HuH-7 (cell line): ENCODE measurements around the gene MYH9.
"Not testable (repeated sequence)": the region's sequence is repeated elsewhere in the genome, so short reads cannot be mapped to it uniquely, and the experiment has no call there.

ENCODE experiments used
- DNase-seq: peaks from one replicate; pipeline ENCODE4 v3.0.0; 2011; ENCODE audit warnings: low spot score

MYH9 gene

DNA sequence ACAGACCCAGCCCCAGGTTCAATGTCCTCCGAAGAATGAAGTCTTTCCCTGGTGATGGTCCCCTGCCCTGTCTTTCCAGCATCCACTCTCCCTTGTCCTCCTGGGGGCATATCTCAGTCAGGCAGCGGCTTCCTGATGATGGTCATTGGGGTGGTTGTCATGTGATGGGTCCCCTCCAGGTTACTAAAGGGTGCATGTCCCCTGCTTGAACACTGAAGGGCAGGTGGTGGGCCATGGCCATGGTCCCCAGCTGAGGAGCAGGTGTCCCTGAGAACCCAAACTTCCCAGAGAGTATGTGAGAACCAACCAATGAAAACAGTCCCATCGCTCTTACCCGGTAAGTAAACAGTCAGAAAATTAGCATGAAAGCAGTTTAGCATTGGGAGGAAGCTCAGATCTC, 120.7 kb downstream of the MYH9 start:
- DNase-seq, result no peak

GRCh38 chr22:36263886-36264664, 123.7 kb downstream of the MYH9 start:
- DNase-seq, result not testable (repeated sequence)

DNA sequence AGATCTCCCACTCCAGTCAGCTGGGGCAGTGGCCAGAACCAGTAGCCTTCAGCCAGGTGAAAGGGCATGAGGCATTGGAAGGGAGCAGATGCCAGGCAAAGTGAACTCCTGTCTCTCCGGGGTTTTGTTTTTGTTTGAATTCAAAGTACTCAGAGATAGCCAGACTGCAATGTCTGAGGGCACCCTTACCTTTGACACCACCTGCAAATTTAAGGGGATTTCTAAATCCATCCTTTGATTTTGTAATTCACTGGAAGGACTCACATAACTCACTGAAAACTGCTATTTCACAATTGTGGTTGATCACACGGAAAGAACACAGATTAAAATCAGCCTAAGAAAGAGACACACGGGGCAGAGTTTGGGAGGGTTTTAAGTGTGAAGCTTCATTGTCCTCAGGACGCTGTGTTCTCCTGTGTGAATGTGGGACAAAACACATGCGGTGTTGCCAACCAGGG, 124.5 kb downstream of the MYH9 start:
- DNase-seq, result not testable (repeated sequence)

- DNase-seq, result not testable (repeated sequence)
Observed at GRCh38 chr22:36262307-36262706, 125.5 kb downstream of the MYH9 start.

DNA sequence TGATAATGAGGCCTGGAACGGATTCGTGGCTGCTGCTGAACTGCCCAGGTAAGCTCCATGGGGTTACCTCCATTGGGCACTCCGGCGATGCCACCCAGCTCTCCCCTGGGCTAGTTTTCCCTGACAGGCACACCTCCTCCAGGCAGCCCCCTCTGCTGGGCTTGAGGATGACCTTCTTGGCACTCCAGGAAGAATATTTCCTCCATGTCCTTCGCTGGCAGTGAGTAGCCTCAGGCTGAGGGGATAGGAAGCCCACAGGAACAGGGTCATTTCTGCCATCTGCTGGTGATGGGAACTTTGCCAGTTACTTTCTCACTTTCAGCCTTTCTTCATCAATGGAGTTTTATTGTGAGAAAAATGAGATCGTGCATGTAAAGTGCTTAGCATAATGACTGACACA, 126.1 kb downstream of the MYH9 start:
- DNase-seq, result not testable (repeated sequence)

DNA sequence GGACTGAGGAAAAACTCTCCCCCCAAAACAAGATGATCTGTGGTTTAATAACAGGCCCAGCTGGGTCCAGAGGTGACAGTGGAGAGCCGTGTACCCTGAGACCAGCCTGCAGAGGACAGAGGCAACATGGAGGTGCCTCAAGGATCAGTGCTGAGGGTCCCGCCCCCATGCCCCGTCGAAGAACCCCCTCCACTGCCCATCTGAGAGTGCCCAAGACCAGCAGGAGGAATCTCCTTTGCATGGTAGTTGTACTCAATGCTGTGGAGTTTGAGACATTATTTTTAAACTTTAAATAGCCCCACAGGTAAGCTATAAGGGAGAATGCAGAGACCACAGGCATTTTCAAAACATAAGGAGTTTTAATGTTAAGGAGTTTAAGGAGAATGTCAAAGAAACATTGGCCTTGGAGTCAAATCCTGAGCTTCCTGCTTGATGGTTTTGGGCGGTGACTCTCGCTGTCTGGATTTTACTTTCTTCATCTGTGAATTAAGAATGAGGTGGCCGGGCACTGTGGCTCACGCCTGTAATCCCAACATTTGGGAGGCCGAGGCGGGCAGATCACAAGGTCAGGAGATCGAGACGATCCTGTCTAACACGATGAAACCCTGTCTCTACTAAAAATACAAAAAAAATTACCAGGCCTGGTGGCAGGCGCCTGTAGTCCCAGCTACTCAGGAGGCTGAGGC, 128.0 kb downstream of the MYH9 start:
- no peak for DNase-seq

- DNase-seq, result no peak
Observed at GRCh38 chr22:36258701-36259614, 128.8 kb downstream of the MYH9 start.

DNA sequence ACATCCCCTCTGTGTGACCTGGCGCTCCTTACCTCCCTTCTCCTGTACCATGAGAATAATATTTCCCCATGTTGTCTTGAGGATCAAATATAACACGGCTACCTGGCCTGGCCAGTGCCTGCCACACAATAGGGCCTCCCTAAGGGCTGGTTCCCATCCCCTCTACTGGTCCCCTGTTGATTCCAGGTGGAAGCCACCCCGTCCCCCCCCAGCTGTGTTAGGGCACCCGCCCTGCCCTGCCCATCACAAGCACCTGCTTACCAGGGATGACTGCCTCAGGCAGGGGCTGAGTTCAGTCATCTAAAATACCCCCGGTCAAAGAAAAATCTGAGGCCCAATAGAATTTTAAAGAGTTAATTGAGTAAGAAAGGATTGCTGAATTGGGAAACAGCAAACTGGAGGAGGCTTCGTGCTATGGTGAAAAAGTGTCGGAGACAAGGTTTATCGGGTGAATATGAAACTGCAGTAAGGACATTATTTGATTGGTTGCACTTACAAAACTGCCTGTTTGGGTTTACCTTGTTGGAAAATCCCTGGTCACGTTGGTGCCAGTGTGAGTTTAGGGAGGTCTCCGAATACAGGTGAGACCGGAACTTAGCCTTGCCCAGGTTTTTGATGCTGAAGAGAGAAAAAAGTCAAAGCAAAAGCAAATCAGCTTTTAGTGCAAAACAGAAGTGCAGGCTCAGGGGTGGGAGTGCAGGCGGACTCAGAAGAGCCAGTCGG, 129.7 kb downstream of the MYH9 start:
- DNase-seq, result no peak

- DNase-seq, result no peak
Observed at GRCh38 chr22:36257308-36257707, 130.5 kb downstream of the MYH9 start.

GRCh38 chr22:36256478-36256877, 131.3 kb downstream of the MYH9 start:
- DNase-seq, result no peak

GRCh38 chr22:36255572-36255971, 132.2 kb downstream of the MYH9 start:
- not testable (repeated sequence) for DNase-seq

DNA sequence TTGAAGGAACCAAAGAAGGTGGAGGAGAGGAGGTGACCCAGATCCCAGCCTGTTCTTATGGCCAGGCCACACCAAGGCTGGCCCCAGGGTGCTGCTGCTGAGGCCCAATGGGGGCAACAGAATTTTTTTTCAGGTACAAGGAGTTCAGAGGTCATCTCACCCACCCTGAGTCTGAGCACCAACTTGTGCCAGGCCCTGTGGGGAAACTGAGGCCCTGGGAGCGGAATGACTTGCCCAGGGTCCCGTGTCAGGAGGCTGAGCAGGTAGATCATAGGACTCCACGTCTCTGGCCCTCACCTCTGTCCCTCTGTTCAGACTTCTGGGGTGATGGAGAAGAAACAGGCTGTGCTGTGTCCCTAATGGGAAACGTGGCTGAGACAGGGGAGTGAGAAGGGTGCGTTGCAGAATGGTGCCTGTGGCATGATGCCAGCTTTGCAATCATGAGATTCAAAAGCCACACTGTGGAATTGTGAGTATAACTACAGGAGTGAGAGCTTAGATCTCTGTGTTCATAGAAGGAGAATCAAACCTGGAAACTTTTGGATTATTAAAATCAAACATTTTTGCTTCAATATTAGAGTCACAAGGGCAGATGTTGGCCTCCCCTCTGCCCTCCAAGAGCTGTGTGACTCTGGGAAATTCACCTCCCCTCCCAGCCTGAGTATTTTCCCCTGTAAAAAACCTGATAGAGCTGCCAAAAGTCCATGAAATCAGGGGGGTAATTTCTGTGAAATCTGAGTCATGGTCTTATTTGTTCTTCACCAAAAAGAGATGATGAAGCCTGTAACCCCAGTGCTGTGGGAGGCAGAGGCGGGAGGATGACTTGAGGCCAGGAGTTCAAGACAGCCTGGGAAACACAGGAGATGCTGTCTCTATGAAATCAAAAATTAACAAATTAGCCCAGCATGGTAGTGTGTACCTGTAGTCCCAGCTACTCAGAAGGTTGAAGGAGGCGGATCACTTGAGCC, 134.0 kb downstream of the MYH9 start:
- DNase-seq, result no peak

- DNase-seq, result no peak
Observed at GRCh38 chr22:36252754-36253522, 134.8 kb downstream of the MYH9 start, which contains the start of gene APOL1. TSS of gene APOL1 (plus strand) at chr22:36253133. CDS start at chr22:36254956, 1,823 bp downstream.

DNA sequence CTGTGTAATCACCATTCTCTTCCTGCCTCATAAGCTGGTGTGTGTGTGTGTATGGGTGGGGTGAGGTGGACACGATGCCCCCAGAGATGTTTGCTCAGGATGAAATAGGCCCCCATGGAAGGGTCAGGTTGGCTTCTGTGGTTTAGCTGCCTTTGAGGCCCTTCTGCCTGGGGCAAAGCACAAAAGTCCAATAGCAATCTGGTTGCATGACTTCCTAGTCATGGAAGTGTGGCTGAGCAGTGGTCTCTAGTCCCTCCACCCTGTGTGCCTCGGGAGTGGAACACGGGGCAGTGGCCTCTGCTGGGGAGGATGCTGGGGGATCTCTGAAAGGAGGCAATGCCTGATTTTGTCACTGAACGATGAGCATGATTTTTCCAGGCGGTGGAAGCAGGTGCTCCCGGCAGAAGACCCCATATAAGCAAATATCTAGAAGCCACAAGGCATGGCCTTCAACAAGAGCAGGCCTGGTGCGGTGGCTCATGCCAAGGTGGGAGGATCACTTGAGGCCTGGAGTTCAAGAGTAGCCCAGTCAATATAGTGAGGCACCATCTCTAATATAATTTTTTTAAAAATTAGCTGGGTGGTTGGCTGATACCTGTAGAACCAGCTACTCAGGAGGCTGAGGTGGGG, 135.7 kb downstream of the MYH9 start:
- not testable (repeated sequence) for DNase-seq

DNA sequence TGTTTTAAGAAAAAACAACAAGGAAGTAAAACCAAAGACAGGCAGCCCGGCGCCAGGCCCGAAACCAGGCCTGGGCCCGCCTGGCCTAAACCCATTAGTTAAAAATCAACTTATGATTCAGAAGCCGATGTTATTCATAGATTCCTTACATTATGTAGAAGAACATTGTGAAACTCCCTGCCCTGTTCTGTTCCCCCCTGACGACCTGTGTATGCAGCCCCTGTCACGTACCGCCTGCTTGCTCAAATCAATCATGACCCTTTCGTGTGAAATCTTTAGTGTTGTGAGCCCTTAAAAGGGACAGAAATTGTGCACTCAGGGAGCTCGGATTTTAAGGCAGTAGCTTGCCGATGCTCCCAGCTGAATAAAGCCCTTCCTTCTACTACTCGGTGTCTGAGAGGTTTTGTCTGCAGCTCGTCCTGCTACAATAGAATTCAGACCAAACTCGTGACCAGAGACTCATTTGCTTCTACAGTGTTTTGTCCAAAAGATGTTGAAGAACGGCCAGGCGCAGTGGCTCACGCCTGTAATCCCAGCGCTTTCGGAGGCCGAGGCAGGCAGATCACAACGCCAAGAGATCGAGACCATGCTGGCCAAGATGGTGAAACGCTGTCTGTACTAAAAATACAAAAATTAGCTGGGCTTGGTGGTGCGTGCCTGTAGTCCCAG, 137.3 kb downstream of the MYH9 start:
- DNase-seq, result not testable (repeated sequence)

DNA sequence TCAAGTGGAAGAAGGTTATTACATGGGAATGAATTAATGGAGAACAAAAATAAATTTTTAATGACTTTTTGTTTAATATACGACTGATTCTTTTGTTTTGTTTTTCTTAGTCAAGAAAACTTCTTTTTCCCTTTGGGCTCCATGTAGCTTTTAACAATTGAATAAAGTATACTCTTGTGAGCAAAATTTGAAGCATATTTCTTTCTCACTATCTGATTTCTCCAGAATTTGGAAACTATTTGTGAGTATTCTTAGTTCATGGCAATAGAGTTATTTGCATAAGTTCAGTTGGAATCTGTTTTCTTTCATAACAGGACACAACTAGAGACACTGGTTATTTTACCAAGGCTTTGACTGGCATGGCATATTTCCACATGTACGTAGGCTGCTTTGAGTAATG, 138.6 kb downstream of the MYH9 start:
- DNase-seq, result no peak

GRCh38 chr22:36247955-36248354, 139.8 kb downstream of the MYH9 start:
- no peak for DNase-seq

DNA sequence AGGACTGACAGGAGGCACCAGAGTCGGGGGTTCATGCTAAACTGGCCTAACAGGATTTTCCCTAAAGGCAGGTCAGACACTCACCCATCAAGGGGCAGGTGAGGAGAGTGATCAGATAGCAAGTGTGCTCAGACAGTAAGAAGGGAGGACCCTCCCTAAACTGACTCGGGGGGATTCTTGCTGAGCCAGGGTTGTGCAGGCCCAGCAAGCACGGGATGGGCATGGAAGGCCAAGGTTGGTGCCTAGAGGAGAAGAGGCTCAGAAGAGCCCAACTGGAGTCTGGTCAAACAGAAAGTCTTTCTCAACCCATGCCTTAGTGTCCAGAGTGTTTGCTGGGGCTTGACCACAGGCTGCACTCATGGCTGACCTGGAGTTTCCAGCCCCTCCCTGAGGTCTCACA, 141.0 kb downstream of the MYH9 start:
- no peak for DNase-seq
